HepG2 (cell line): ENCODE data around the gene GRIP1. TPM values are rescaled to one million over a fixed set of nuclear protein-coding genes. Genes with fewer than 3 reads are reported as not detected.

ENCODE experiments used
- ATAC-seq: fragments of 200-7000 bp; cut with Tn5 transposase; 3 replicates; pipeline ENCODE4 v1.9.1; 2020; ENCODE audit warnings: mild to moderate bottlenecking, moderate library complexity
- BruUV-seq: library from RNA; stranded (reverse); fragments of 400-500 nt; replicated peaks from 2 replicates; lab custom pipeline; 2021; lab: Mats Ljungman, UMichigan
- CTCF ChIA-PET: fragments of 300-600 bp; formaldehyde crosslinking; extraction: SDS; loops from one replicate; lab custom pipeline; 2021; ENCODE audit warnings: low total read pairs, inconsistent platforms, low intra/inter-chr PET ratio; lab: Yijun Ruan, JAX
- POLR2A ChIA-PET: fragments of 350-600 bp; sonication (Branson Sonifier 250); formaldehyde crosslinking; loops from one replicate; lab custom pipeline; 2020; ENCODE audit warnings: antibody characterized with exemption, inconsistent platforms; lab: Yijun Ruan, JAX
- DNase-seq: peaks from one replicate; pipeline ENCODE4 v3.0.0-alpha.2; 2015; ENCODE audit warnings: low spot score
- FAIRE-seq: peaks from 3 replicates; lab custom pipeline; 2011; peaks lifted over from hg19 to GRCh38; lab: Jason Lieb, UNC
- H2AFZ ChIP-seq: one replicate; pipeline ENCODE4 v1.6.1; 2011; ENCODE audit warnings: low read length, inconsistent platforms
- H3K27ac ChIP-seq: fragments of 300-600 bp; 3 replicates; pipeline ENCODE4 v1.8.0; 2011; ENCODE audit warnings: mixed run types, mild to moderate bottlenecking, mixed read lengths, low read length, inconsistent platforms; ENCODE audit not compliant: insufficient read depth; ENCODE audit errors: extremely low read length
- H3K27me3 ChIP-seq, 2 experiments: fragments of 200-600 bp in 1 of 2; 2 replicates in 1 of 2; 3 replicates in 1 of 2; pipeline versions ENCODE4 v1.6.0 to v1.8.0; 2011; ENCODE audit warnings: low read length in 2 of 2, mild to moderate bottlenecking in 2 of 2, moderate library complexity in 2 of 2, inconsistent platforms in 1 of 2; ENCODE audit not compliant: insufficient read depth in 2 of 2, control insufficient read depth in 1 of 2
- H3K36me3 ChIP-seq, 2 experiments: fragments of 200-600 bp in 1 of 2; replicated peaks in 1 of 2; 2 replicates in 1 of 2; 3 replicates in 1 of 2; pipeline versions ENCODE4 v1.5.1 to v1.8.0; 2011; ENCODE audit warnings: low read length in 2 of 2, inconsistent platforms in 1 of 2; ENCODE audit not compliant: insufficient read depth in 2 of 2, control insufficient read depth in 1 of 2
- H3K4me1 ChIP-seq: 2 replicates; pipeline ENCODE4 v1.5.1; 2012; ENCODE audit warnings: low read length, inconsistent platforms; ENCODE audit not compliant: insufficient read depth
- H3K4me2 ChIP-seq: 2 replicates; pipeline ENCODE4 v1.6.0; 2011; ENCODE audit warnings: low read depth, low read length, inconsistent platforms
- H3K4me3 ChIP-seq, 3 experiments: fragments of 200-600 bp in 1 of 3; sonication (generic), shearing (Covaris generic) in 1 of 3; replicated peaks in 1 of 3; 2 replicates each; pipeline ENCODE4 v1.5.1; 2011 to 2016; ENCODE audit warnings: low read length in 3 of 3, inconsistent platforms in 2 of 3, low read depth in 2 of 3, mild to moderate bottlenecking in 2 of 3, control low read depth in 1 of 3, mixed read lengths in 1 of 3; ENCODE audit not compliant: insufficient read depth in 1 of 3
- H3K79me2 ChIP-seq: one replicate; pipeline ENCODE4 v1.6.1; 2011; ENCODE audit warnings: low read length, inconsistent platforms; ENCODE audit not compliant: insufficient read depth
- H3K9ac ChIP-seq: 2 replicates; pipeline ENCODE4 v1.6.0; 2011; ENCODE audit warnings: mild to moderate bottlenecking, low read depth, low read length, inconsistent platforms; ENCODE audit not compliant: insufficient read depth
- H3K9me3 ChIP-seq: 2 replicates; pipeline ENCODE4 v1.5.1; 2012; ENCODE audit warnings: mild to moderate bottlenecking, low read length
- H4K20me1 ChIP-seq: 2 replicates; pipeline ENCODE4 v1.6.0; 2011; ENCODE audit warnings: inconsistent platforms, mild to moderate bottlenecking, low read length, moderate library complexity; ENCODE audit not compliant: insufficient read depth
- BORCS8-MEF2B ChIP-seq: sonication (generic); formaldehyde crosslinking; IDR thresholded peaks from 2 replicates; pipeline ENCODE4 v1.8.0; 2022; ENCODE audit warnings: mild to moderate bottlenecking, missing genetic modification reagents
- CEBPG ChIP-seq: IDR thresholded peaks from 2 replicates; pipeline ENCODE4 v1.6.1; 2016
- HCFC1 ChIP-seq: fragments of 150-350 bp; IDR thresholded peaks from 2 replicates; pipeline ENCODE4 v1.6.1; 2014; ENCODE audit warnings: low read depth, low read length
- KLF9 ChIP-seq: IDR thresholded peaks from 2 replicates; pipeline ENCODE4 v1.6.1; 2016; ENCODE audit warnings: low read depth
- KMT2A ChIP-seq: sonication (generic); formaldehyde crosslinking; IDR thresholded peaks from 2 replicates; pipeline ENCODE4 v1.4.0; 2020; ENCODE audit warnings: missing genetic modification reagents
- MNT ChIP-seq: fragments of 450-650 bp; IDR thresholded peaks from 2 replicates; pipeline ENCODE4 v1.6.1; 2016
- NCOA1 ChIP-seq: sonication (generic); formaldehyde crosslinking; IDR thresholded peaks from 2 replicates; pipeline ENCODE4 v1.9.0; 2021; ENCODE audit warnings: missing genetic modification reagents
- SRSF9 ChIP-seq: fragments of 200-400 bp; formaldehyde crosslinking; IDR thresholded peaks from 2 replicates; pipeline ENCODE4 v1.6.1; 2018; ENCODE audit warnings: borderline replicate concordance, mild to moderate bottlenecking, low read depth, low read length; ENCODE audit not compliant: insufficient read depth, poor library complexity, severe bottlenecking
- TCF7L2 ChIP-seq: IDR thresholded peaks from 2 replicates; pipeline ENCODE4 v1.6.1; 2011; ENCODE audit warnings: mild to moderate bottlenecking, low read depth, low read length, moderate library complexity
- ZFP82 ChIP-seq: sonication (generic); formaldehyde crosslinking; IDR thresholded peaks from 2 replicates; pipeline ENCODE4 v1.5.1; 2020; ENCODE audit warnings: mild to moderate bottlenecking, missing genetic modification reagents, borderline replicate concordance
- ZNF124 ChIP-seq: sonication (generic); formaldehyde crosslinking; IDR thresholded peaks from 2 replicates; pipeline ENCODE4 v1.4.0; 2020; ENCODE audit warnings: missing genetic modification reagents
- ZNF230 ChIP-seq: sonication (generic); formaldehyde crosslinking; IDR thresholded peaks from 2 replicates; pipeline ENCODE4 v1.4.0; 2020; ENCODE audit warnings: mild to moderate bottlenecking, missing genetic modification reagents
- ZNF24 ChIP-seq: fragments of 450-650 bp; IDR thresholded peaks from 2 replicates; pipeline ENCODE4 v1.6.1; 2017; ENCODE audit warnings: antibody characterized with exemption, mild to moderate bottlenecking
- in situ Hi-C: cut with HindIII; loops from 2 replicates; pipeline ENCODE4 v1.10.0; 2017; ENCODE audit warnings: low pct_unique_long_range_greater_than_20kb; ENCODE audit not compliant: extremely low pct_ligation_motif_present
- intact Hi-C: fragments of 100-400 bp; cut with micrococcal nuclease; formaldehyde crosslinking; loops from one replicate; pipeline ENCODE4 v1.10.0; 2022; ENCODE audit not compliant: unreplicated experiment
- polyA plus RNA-seq, 8 experiments: library from polyadenylated mRNA; depleted of rRNA in 3 of 8; stranded (reverse) in 7 of 8; unstranded in 1 of 8; fragments of >200 nt; fragmentation: Illumina TruSeq in 4 of 8; extraction: Trizol in 4 of 8; gene quantifications; 2 replicates each; pipeline versions ENCODE4 v1.2.1 to v1.2.3, GENCODE V29; 2011 to 2016; ENCODE audit warnings: low read depth in 4 of 8, missing spikeins in 1 of 8, mixed read lengths in 1 of 8; ENCODE audit not compliant: insufficient read depth in 1 of 8
- total RNA-seq, 5 experiments: library from RNA; depleted of rRNA; stranded (reverse); fragments of >200 nt; fragmentation: Illumina TruSeq; extraction: Trizol; gene quantifications; 2 replicates each; pipeline ENCODE4 v1.2.3, GENCODE V29; 2016; ENCODE audit warnings: low read depth in 1 of 5
- TF ChIP-seq, protein P1 (sequence below): sonication (generic); formaldehyde crosslinking; conservative IDR thresholded peaks from 2 replicates; pipeline ENCODE4 v1.4.0; 2020; ENCODE audit warnings: missing genetic modification reagents
- TF ChIP-seq, protein P2 (sequence below): sonication (generic); formaldehyde crosslinking; conservative IDR thresholded peaks from 2 replicates; pipeline ENCODE4 v1.4.0; 2020; ENCODE audit warnings: missing genetic modification reagents

Gene GRIP1
- total and polyA plus RNA-seq, 2 of the 13 experiments (the other 11 are each of a cell fraction or from before 2014, with no cell fraction given), result not detected

DNA sequence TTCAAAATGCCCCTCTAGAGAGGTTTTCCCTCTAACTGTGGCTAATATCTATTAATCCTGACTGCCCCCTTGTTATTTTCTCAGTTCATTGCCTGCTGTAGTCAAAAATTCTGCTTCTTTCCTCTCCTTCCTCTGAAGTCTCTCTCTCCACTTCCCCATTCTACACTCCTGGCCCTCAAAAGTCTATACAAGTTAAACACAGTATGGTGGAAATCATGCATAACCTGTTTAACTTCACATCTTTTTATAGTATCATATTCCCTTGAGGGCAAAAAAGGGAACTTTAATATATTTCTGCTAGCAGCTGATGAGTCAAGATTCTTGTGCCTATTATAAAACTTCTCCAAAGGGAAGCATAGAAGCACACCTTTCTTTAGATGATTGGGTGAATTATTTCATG lies 16.7 kb downstream of the GRIP1 start:
- TF ChIP-seq, protein P1, sequence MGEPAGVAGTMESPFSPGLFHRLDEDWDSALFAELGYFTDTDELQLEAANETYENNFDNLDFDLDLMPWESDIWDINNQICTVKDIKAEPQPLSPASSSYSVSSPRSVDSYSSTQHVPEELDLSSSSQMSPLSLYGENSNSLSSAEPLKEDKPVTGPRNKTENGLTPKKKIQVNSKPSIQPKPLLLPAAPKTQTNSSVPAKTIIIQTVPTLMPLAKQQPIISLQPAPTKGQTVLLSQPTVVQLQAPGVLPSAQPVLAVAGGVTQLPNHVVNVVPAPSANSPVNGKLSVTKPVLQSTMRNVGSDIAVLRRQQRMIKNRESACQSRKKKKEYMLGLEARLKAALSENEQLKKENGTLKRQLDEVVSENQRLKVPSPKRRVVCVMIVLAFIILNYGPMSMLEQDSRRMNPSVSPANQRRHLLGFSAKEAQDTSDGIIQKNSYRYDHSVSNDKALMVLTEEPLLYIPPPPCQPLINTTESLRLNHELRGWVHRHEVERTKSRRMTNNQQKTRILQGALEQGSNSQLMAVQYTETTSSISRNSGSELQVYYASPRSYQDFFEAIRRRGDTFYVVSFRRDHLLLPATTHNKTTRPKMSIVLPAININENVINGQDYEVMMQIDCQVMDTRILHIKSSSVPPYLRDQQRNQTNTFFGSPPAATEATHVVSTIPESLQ, result no peak
- TF ChIP-seq BORCS8-MEF2B (CRISPR knock-in tag) (no peak), MNT (no peak), ZNF124 (CRISPR knock-in tag) (no peak), KLF9 (CRISPR knock-in tag) (no peak), CEBPG (CRISPR knock-in tag) (no peak), SRSF9 (no peak), TCF7L2 (no peak), KMT2A (CRISPR knock-in tag) (no peak), ZNF24 (no peak), ZNF230 (CRISPR knock-in tag) (no peak), HCFC1 (no peak), NCOA1 (CRISPR knock-in tag) (no peak), ZFP82 (CRISPR knock-in tag) (no peak)
- TF ChIP-seq, protein P2, sequence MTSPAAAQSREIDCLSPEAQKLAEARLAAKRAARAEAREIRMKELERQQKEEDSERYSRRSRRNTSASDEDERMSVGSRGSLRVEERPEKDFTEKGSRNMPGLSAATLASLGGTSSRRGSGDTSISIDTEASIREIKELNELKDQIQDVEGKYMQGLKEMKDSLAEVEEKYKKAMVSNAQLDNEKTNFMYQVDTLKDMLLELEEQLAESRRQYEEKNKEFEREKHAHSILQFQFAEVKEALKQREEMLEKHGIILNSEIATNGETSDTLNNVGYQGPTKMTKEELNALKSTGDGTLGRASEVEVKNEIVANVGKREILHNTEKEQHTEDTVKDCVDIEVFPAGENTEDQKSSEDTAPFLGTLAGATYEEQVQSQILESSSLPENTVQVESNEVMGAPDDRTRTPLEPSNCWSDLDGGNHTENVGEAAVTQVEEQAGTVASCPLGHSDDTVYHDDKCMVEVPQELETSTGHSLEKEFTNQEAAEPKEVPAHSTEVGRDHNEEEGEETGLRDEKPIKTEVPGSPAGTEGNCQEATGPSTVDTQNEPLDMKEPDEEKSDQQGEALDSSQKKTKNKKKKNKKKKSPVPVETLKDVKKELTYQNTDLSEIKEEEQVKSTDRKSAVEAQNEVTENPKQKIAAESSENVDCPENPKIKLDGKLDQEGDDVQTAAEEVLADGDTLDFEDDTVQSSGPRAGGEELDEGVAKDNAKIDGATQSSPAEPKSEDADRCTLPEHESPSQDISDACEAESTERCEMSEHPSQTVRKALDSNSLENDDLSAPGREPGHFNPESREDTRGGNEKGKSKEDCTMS, result no peak
- CTCF ChIA-PET, result no interaction called here
- Histone ChIP-seq H3K27me3 (no peaks in the 10 kb centered on the region), H4K20me1 (no peaks in the 10 kb centered on the region), H2AFZ (no peak overlapping the region), H3K79me2 (no peaks in the 10 kb centered on the region), H3K27ac (no peak overlapping the region), H3K4me3 (no peak overlapping the region), H3K9ac (no peak overlapping the region), H3K4me2 (no peak overlapping the region), H3K9me3 (no peaks in the 10 kb centered on the region), H3K36me3 (no peaks in the 10 kb centered on the region), H3K4me1 (no peaks in the 10 kb centered on the region)
- in situ Hi-C loops, result no loop called here
- no TSS peak for BruUV-seq
- DNase-seq (no peak), ATAC-seq (no peak), FAIRE-seq (no peak)
- intact Hi-C loops, result no loop called here
- POLR2A ChIA-PET, result no interaction called here
